CD4-positive, alpha-beta T cell treated with Interleukin-10 for 1 hour (primary cell): ENCODE data around the gene PTCH1.

Experiments
- DNase-seq: peaks from one replicate; pipeline ENCODE4 v3.0.0-alpha.2; 2020

PTCH1 gene

GRCh38 chr9:95437559-95437958, 79.2 kb downstream of the PTCH1 start:
- DNase-seq: no peak

- DNase-seq: no peak
Observed at GRCh38 chr9:95436416-95436815, 80.4 kb downstream of the PTCH1 start.

- no peak for DNase-seq
Observed at GRCh38 chr9:95435074-95435728, 81.6 kb downstream of the PTCH1 start.

GRCh38 chr9:95434116-95435073, 82.4 kb downstream of the PTCH1 start:
- no peak for DNase-seq

- no peak for DNase-seq
Observed at GRCh38 chr9:95433096-95433819, 83.5 kb downstream of the PTCH1 start.

GRCh38 chr9:95431286-95431685, 85.5 kb downstream of the PTCH1 start:
- DNase-seq: no peak

- no peak for DNase-seq
Observed at GRCh38 chr9:95429948-95430620, 86.7 kb downstream of the PTCH1 start.

- DNase-seq: no peak
Observed at GRCh38 chr9:95429096-95429495, 87.7 kb downstream of the PTCH1 start.

GRCh38 chr9:95425910-95426551, 90.7 kb downstream of the PTCH1 start:
- no peak for DNase-seq

GRCh38 chr9:95422650-95423049, 94.1 kb downstream of the PTCH1 start:
- no peak for DNase-seq

GRCh38 chr9:95420518-95420917, 96.3 kb downstream of the PTCH1 start:
- no peak for DNase-seq

GRCh38 chr9:95419444-95419843, 97.3 kb downstream of the PTCH1 start:
- no peak for DNase-seq

- no peak for DNase-seq
Observed at GRCh38 chr9:95415158-95415557, 101.6 kb downstream of the PTCH1 start.

- DNase-seq: no peak
Observed at GRCh38 chr9:95413793-95414192, 103.0 kb downstream of the PTCH1 start.

GRCh38 chr9:95411054-95411892, 105.5 kb downstream of the PTCH1 start:
- DNase-seq: no peak

GRCh38 chr9:95409650-95410426, 106.9 kb downstream of the PTCH1 start:
- DNase-seq: no peak

GRCh38 chr9:95407524-95407923, 109.2 kb downstream of the PTCH1 start:
- DNase-seq: no peak

GRCh38 chr9:95406121-95406520, 110.7 kb downstream of the PTCH1 start:
- no peak for DNase-seq

GRCh38 chr9:95399261-95399660, 117.5 kb downstream of the PTCH1 start:
- no peak for DNase-seq
